ENCODE data around the gene CIZ1.

Gene CIZ1

GRCh38 chr9:128162215-128163026 is 29.0 kb downstream of the CIZ1 start:
- no peak for FAIRE-seq

- FAIRE-seq, result no peak
Measured at GRCh38 chr9:128161215-128161902, 30.0 kb downstream of the CIZ1 start.

- no peak for FAIRE-seq
Measured at GRCh38 chr9:128160603-128160987, 30.8 kb downstream of the CIZ1 start.

DNA sequence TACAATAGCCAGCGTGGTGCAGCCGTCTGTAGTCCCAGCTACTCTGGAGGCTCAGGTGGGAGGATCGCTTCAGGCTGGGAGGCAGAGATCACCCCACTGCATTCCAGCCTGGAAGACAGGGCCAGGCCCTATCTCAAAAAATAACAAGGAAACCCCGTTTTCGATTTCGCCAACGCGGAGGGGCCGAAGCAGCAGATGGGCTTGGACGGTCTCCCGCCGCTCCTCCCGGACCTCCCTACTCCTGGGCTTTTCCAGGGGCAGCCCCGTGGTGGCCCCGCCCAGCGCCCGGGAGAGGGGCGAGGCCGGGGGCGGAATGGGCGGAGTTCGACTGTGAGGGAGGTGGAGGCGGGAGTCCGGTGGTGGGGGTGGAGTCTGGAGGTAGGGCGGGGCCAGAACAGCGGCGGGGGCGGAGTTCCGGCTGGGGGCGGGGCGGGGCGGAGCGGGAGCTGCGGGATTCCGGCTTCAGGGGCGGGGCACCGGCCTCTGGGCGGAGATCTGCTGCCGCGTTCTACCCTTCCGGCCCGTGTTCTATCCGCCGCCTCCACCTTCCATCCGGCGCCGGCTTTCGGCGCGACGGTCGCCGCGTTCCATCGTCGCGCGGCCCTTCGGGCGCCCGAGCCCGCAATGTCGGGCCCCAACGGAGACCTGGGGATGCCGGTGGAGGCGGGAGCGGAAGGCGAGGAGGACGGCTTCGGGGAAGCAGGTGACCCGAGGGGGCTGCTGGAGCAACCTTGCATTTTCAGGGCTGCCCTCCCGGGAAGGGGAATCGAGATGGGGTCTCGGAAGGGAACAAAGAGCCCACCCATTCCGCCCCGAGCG is 31.4 kb downstream of the CIZ1 start, which contains the start of gene BBLN:
BBLN (plus strand) TSS at position 482 of the 819 bp plus-strand sequence; CDS start at position 625, 143 bp downstream.
- FAIRE-seq, result no peak

DNA sequence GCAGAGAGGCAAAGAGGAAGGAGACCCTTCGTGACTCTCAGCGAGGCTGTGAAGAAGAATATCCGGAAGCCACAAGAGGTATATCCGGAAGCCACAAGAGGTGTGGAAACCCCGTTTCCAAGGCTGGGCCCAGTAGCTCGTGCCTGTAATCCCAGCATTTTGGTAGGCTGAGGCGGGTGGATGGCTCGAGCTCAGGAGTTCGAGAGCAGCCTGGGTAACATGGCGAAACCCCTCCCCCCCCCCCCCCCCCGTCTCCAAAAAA is 31.9 kb downstream of the CIZ1 start:
- FAIRE-seq, result no peak

DNA sequence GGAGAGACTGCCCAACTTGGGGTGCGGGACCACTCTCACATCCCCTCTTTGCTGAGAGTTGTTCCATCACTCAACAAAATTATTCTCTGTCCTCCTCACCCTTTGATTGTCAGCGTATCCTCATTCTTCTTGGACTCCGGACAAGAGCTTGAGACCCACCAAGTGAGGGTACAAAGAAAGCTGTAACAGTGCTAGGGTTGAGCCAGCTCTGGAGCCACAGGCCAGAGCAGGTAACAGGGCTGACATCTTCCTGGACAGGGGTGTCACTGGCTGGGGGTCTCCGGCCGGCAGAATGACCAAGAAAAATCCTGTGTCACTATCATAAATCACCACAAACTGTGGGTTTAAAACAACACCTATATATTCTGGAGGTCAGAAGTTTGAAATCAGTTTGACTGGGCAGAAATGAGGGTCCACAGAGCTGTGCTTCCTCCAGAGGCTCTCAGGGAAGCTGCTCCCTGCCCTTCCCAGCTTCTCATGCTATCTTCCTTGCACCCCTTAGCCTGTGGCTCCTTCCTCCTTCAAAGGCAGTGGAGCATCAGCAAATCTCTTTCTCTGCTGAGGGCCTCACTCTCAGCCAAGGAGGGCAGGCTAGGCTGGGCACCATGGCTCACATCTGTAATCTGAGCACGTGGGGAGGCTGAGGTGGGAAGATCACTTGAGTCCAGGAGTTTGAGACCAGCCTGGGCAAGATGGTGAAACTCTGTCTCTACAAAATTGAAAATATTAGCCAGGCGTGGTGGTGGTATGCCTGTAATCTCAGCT is 35.5 kb downstream of the CIZ1 start:
- no peak for FAIRE-seq

GRCh38 chr9:128153947-128154695 is 37.3 kb downstream of the CIZ1 start:
- no peak for FAIRE-seq

GRCh38 chr9:128153060-128153946 is 38.1 kb downstream of the CIZ1 start:
- FAIRE-seq, result no peak

- FAIRE-seq, result no peak
Measured at GRCh38 chr9:128152133-128153059, 39.0 kb downstream of the CIZ1 start.

GRCh38 chr9:128151309-128152132 is 39.9 kb downstream of the CIZ1 start:
- FAIRE-seq, result no peak

GRCh38 chr9:128150594-128151308 is 40.6 kb downstream of the CIZ1 start:
- no peak for FAIRE-seq

GRCh38 chr9:128149951-128150593 is 41.3 kb downstream of the CIZ1 start:
- no peak for FAIRE-seq

DNA sequence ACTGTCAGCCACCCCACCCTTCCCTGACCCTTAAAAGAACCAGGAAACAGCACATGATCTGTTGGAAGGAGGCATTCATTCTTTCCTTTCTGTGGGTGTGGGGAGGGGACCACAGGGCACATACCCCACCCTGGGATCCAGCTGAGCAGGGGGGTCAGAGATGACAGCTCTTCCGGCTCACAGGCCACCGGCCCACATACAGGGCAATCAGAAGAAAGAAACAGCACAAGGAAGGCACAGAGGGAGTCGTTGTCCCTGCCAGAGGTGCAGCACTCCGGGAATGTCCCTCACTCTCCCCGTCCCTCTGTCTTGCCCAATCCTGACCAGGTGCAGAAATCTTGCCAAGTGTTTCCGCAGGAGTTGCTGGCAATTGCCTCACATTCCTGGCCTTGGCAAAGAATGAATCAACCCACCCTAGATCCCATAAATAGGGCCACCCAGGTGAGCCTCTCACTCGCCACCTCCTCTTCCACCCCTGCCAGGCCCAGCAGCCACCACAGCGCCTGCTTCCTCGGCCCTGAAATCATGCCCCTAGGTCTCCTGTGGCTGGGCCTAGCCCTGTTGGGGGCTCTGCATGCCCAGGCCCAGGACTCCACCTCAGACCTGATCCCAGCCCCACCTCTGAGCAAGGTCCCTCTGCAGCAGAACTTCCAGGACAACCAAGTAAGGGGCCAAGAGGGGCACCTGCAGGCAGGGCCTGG is 42.2 kb downstream of the CIZ1 start, which contains the start of gene LCN2:
LCN2 (plus strand) TSS at position 453 of the 701 bp plus-strand sequence; CDS start at position 526, 73 bp downstream.
- no peak for FAIRE-seq

GRCh38 chr9:128148509-128149000 is 42.8 kb downstream of the CIZ1 start:
- FAIRE-seq, result no peak

DNA sequence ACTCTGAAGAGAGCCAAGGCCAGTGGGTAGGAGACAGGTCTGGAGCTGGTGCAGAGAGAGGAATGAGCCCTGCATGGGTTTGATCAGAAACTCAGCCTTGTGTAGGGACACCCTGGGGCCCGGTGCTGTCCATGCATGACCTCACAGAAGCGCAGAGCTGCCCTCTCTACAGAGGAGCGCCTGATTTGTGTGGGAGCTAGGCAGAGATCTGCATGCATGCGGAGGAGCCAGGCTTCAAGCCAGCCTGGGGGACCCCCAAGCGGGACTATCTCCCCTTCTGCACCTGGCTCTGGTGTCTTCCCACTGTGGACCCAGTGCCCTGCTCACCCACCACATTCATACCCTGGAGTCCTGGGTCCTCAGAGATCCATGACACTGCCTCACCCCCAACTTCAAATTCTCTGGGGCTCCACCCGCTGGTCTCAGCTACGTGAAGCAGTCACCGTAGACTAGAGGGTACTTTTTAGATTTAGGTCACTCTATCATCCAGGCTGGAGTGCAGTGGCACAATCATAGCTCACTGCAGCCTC is 44.7 kb downstream of the CIZ1 start:
- FAIRE-seq, result no peak

DNA sequence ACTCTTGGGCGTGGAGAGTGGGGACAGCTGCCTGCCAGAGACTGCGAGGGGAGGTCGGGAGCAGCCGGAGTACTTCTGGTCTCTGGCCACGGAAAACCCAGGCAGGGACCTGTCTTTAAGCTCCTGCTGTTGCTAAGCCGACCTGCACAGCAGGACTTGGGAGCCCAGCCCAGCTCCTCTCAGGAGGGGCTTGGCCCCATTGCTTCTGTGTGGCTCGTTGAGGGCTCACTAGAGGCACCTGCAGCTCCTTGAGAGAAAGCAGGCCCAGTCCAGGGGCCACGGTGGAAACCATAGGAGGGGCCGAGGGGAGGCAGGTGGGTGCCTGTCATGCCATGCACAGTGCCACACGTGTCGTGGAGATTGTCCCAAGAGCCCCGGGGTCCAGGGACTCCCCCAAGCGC is 45.4 kb downstream of the CIZ1 start:
- FAIRE-seq, result no peak

Data from G401.6 (cell line).